Tibial artery (tissue), 4 donors: ENCODE data around the gene SDF4.

Experiments used
- DNase-seq, 2 donors: peaks; one replicate each; pipeline ENCODE4 v3.0.0-alpha.2; 2019
- H3K27ac ChIP-seq, 2 donors: fragments of 200-600 bp; sonication (generic) in 1 of 2; 1 replicate in 1 of 2; 2 replicates in 1 of 2; pipeline ENCODE4 v1.5.1; 2018 to 2019; ENCODE audit warnings: mild to moderate bottlenecking in 1 of 2
- H3K27me3 ChIP-seq, 2 donors: fragments of 200-600 bp; sonication (generic) in 1 of 2; one replicate each; pipeline versions ENCODE4 v1.5.1 to v1.6.0; 2016 to 2019
- H3K36me3 ChIP-seq, 3 donors: fragments of 200-600 bp; sonication (generic) in 2 of 3; one replicate each; pipeline ENCODE4 v1.5.1; 2016 to 2019; ENCODE audit warnings: mild to moderate bottlenecking in 2 of 3
- H3K4me1 ChIP-seq, 4 donors: fragments of 200-600 bp; sonication (generic) in 2 of 4; 1 replicate in 3 of 4; 2 replicates in 1 of 4; pipeline ENCODE4 v1.5.1; 2016 to 2019
- H3K4me3 ChIP-seq, 2 donors: fragments of 200-600 bp; sonication (generic) in 1 of 2; 1 replicate in 1 of 2; 2 replicates in 1 of 2; pipeline ENCODE4 v1.5.1; 2018 to 2019; ENCODE audit warnings: mild to moderate bottlenecking in 2 of 2
- H3K9me3 ChIP-seq, 3 donors: fragments of 200-600 bp; sonication (generic) in 1 of 3; one replicate each; pipeline ENCODE4 v1.5.1; 2016 to 2019
- intact Hi-C: fragments of 100-400 bp; cut with DNase I; formaldehyde crosslinking; loops from one replicate; pipeline ENCODE4 v1.15.0; 2023; ENCODE audit warnings: low total_unique reads
- TF ChIP-seq, protein P1 (sequence below), 2 experiments: fragments of 200-600 bp in 1 of 2; fragments of 450-650 bp in 1 of 2; IDR thresholded peaks; one replicate each; pipeline ENCODE4 v1.5.1; 2017 to 2019; ENCODE audit warnings: antibody characterized with exemption in 2 of 2, mild to moderate bottlenecking in 1 of 2, moderate library complexity in 1 of 2

The SDF4 gene

DNA sequence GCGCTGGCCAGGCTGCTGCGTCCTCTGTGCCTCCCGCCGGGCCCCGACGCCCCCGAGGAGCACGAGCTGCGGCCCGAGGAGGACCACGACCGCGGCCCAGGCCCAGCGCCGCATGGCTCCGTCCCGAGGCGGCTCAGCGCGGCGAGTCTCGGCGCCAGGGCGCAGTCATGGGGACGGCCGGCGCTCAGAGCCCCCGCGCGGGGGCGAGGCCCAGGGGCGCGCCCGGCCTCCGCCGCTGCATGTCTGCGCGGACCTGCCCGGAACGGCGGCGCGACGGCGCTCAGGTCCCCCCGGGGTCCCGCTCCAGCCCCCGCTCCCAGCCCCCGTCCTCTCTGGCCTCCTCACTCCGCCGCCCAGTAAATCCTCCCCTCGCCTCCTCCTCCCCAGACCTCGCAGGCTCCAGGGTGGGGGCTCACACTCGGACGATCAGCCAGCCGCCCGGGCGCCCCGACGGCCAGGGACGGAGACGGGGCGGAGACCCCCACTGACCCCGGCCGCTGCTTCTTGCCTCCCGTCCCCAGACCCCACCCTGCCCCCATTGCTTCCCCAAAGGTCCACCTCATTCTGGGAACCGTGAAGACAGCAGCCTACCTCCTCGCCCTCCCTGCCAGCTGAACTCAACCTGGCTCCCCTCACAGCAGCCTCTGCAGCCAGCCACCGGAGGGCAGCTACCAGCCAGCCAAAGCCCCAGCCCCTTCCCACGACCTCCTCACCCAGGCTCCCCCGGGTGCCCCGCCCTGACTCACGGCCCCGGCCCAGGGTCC is 15.0 kb upstream of the SDF4 start, which contains the start of gene C1QTNF12:
Gene C1QTNF12 (minus strand): TSS at position 146 of the 764 bp plus-strand sequence. CDS start 32 bp downstream, at position 114.
- intact Hi-C loops: no loop called here
- DNase-seq: no peak
- Histone ChIP-seq H3K4me1 (peaks cover 0 to 17% (median 5%) of the 10 kb centered on the region in 4 donors), H3K9me3 (no peaks in the 10 kb centered on the region), H3K27ac (no peak within 1 kb of the TSS), H3K4me3 (no peak within 1 kb of the TSS), H3K27me3 (peaks cover 0 to 35% of the 10 kb centered on the region in 2 donors), H3K36me3 (peaks cover 0 to 24% (median 12%) of the 10 kb centered on the region in 3 donors)
- TF ChIP-seq, protein P1, sequence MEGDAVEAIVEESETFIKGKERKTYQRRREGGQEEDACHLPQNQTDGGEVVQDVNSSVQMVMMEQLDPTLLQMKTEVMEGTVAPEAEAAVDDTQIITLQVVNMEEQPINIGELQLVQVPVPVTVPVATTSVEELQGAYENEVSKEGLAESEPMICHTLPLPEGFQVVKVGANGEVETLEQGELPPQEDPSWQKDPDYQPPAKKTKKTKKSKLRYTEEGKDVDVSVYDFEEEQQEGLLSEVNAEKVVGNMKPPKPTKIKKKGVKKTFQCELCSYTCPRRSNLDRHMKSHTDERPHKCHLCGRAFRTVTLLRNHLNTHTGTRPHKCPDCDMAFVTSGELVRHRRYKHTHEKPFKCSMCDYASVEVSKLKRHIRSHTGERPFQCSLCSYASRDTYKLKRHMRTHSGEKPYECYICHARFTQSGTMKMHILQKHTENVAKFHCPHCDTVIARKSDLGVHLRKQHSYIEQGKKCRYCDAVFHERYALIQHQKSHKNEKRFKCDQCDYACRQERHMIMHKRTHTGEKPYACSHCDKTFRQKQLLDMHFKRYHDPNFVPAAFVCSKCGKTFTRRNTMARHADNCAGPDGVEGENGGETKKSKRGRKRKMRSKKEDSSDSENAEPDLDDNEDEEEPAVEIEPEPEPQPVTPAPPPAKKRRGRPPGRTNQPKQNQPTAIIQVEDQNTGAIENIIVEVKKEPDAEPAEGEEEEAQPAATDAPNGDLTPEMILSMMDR (IDR thresholded peaks at IDR 0.05): no peak

DNA sequence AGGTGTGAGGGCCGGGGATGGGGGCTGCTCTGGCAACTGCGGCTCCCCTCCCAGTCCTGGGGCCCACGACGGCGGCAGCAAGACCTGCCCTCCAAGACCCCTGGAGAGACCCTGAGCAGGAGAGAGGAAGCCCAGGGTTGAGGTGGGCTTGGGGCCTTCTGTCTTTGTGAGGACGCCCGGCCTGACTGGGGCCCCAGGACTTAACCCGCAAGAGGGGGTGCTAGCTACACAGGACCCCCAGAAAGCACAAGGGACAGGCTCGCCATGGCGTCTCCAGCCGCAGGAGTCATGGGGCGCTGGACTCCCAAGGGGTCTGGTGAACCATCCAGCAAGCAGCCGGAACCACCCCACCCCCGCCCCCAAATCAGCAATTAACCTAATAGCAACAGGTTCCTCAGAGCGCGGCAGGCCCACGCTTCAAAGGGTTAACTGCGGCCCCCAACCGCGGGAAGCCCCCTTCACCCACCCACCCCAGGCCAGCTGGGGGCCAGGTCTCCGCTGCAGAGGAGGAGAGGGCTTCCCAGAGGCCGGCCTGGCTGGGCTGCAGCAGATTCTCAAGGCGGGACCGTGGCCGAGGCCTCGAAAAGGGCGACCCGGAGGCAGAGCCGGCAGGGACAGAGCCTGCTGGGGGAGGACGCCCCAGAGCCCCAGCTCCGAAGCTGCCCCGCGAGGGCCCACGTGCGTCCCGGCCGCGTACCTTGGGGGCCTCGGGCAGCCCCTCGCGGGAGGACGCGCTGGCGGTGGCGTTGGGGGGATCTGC is 14.2 kb upstream of the SDF4 start:
- Histone ChIP-seq H3K27ac (no peak overlapping the region), H3K9me3 (no peaks in the 10 kb centered on the region), H3K27me3 (peaks cover 0 to 39% of the 10 kb centered on the region in 2 donors), H3K4me3 (no peak overlapping the region), H3K4me1 (peaks cover 0 to 17% (median 5%) of the 10 kb centered on the region in 4 donors), H3K36me3 (peaks cover 0 to 17% (median 10%) of the 10 kb centered on the region in 3 donors)
- no peak for DNase-seq
- intact Hi-C loops: no loop called here
- TF ChIP-seq, protein P1 (IDR thresholded peaks at IDR 0.05): no peak

DNA sequence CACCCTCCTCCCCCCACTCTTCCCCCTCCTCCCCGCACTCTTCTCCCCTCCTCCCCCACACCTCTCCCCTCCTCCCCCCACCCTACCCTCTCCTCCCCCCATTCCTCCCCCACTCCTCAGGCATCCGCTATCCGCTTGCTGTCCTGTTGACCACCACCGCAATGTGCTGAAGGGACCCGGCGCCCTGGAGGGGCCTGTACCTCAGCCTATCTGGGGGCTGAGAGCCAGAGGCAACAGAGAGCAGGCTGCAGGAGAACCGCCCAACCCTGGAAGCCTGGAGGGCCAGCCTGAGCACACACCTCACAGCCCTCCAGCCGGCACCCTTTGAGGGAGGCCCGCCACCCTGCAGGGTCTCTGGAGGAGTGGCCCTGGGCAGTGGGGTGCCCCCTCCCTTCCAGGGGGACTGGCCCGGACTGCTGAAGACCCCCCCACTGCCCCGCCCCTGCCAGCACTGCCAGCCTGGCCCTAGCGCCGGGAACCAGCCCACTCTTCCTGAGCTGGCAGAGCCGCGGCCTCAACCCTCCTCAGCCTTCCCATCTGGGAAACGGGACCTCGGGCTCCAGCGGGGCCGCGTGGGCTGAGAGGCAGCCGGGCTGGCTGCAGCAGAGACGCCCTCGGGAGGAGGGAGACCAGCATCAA is 13.5 kb upstream of the SDF4 start:
- no peak for DNase-seq
- intact Hi-C loops: no loop called here
- Histone ChIP-seq H3K36me3 (peaks cover 0 to 12% (median 5%) of the 10 kb centered on the region in 3 donors), H3K4me1 (peaks cover 0 to 17% (median 5%) of the 10 kb centered on the region in 4 donors), H3K27me3 (peaks cover 0 to 46% of the 10 kb centered on the region in 2 donors), H3K4me3 (no peak overlapping the region), H3K27ac (no peak overlapping the region), H3K9me3 (no peaks in the 10 kb centered on the region)
- TF ChIP-seq, protein P1 (IDR thresholded peaks at IDR 0.05): no peak

DNA sequence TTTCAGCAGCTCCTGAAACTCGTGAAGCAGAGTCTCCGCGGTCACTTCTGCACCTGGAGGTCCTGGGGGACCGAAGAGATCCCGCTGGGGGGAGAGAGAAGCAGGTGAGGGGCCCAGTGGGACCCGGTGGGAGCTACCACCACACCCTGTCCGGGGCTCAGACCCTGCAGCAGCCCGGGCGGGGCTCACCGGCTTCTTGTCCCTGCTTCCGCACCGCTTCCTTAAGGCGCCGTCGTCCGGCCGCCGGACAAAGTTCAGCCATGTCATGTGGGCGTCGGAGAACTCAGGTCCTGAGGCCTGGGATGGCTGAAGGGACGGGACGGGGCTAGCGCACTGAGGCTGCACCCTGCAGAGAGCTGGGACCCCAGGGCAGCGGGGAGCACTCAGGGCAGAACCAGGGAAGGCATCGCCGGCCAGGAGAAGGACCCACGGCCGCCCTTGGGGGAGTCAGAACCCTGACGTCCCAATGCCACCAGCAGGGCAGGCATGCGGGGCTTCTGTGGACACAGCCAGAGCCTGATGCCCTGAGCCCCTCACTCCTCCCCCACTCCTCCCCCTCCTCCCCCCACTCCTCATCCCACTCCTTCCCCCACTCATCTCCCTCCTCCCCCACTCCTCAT is 12.5 kb upstream of the SDF4 start:
- TF ChIP-seq, protein P1 (IDR thresholded peaks at IDR 0.05): no peak
- no peak for DNase-seq
- no peak overlapping the region for H3K27ac ChIP-seq
- no peaks in the 10 kb centered on the region for H3K9me3 ChIP-seq
- H3K36me3 ChIP-seq: peaks cover 0 to 12% (median 5%) of the 10 kb centered on the region in 3 donors
- no peak overlapping the region for H3K4me3 ChIP-seq
- H3K27me3 ChIP-seq: peaks cover 0 to 56% of the 10 kb centered on the region in 2 donors
- peaks cover 0 to 24% (median 5%) of the 10 kb centered on the region in 4 donors for H3K4me1 ChIP-seq
- intact Hi-C loops: no loop called here

DNA sequence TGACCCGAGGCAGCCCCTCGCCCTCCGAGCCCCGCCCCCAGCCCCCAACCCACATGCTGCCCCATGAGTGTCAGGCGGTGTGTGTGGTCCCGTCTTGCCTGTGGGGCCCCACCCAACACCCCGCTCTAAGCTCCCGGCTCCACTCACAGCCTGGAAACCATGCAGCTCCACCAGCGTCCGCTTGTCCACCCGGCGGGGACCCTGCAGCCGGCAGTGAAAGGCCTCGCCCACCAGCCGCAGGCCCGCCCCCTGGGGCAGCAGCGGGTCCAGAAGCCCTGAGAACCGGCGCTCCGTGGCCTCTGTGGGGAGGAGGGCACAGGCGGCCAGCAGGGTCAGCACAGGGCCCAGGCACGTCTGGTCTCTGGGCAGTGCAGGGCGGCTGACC is 12.0 kb upstream of the SDF4 start:
- H3K27me3 ChIP-seq: peaks cover 0 to 61% of the 10 kb centered on the region in 2 donors
- intact Hi-C loops: no loop called here
- TF ChIP-seq, protein P1 (IDR thresholded peaks at IDR 0.05): no peak
- peaks cover 0 to 27% (median 5%) of the 10 kb centered on the region in 4 donors for H3K4me1 ChIP-seq
- DNase-seq: no peak
- H3K9me3 ChIP-seq: no peaks in the 10 kb centered on the region
- no peak overlapping the region for H3K4me3 ChIP-seq
- H3K27ac ChIP-seq: no peak overlapping the region
- H3K36me3 ChIP-seq: peaks cover 0 to 12% (median 5%) of the 10 kb centered on the region in 3 donors
